ENCODE results near the gene GALNTL6.

Gene GALNTL6

GRCh38 chr4:172153719-172154118 lies 340.5 kb downstream of the GALNTL6 start:
- Mint-ChIP-seq H3K4me1 (no peaks in the 10 kb centered on the region), H3K27ac (no peak overlapping the region), H3K27me3 (no peaks in the 10 kb centered on the region), H3K4me3 (no peak overlapping the region), H3K9me3 (peaks cover 0 to 6% of the 10 kb centered on the region in 2 donors)
- ATAC-seq = no peak
- DNase-seq = no peak

GRCh38 chr4:172155838-172156345 lies 342.7 kb downstream of the GALNTL6 start:
- Mint-ChIP-seq H3K4me1 (no peaks in the 10 kb centered on the region), H3K27me3 (no peaks in the 10 kb centered on the region), H3K27ac (no peak overlapping the region), H3K4me3 (no peak overlapping the region), H3K9me3 (peaks cover 8 to 10% of the 10 kb centered on the region in 2 donors)
- ATAC-seq (no peak), DNase-seq (no peak)

GRCh38 chr4:172157946-172158345 lies 344.7 kb downstream of the GALNTL6 start:
- Mint-ChIP-seq H3K4me3 (no peak overlapping the region), H3K27me3 (no peaks in the 10 kb centered on the region), H3K4me1 (no peaks in the 10 kb centered on the region), H3K9me3 (peaks cover 10 to 12% of the 10 kb centered on the region in 2 donors), H3K27ac (no peak overlapping the region)
- DNase-seq (no peak), ATAC-seq (no peak)

- Mint-ChIP-seq H3K27me3 (no peaks in the 10 kb centered on the region), H3K4me3 (no peak overlapping the region), H3K9me3 (peaks cover 10 to 14% of the 10 kb centered on the region in 2 donors), H3K4me1 (no peaks in the 10 kb centered on the region), H3K27ac (no peak overlapping the region)
- no peak for DNase-seq
- no peak for ATAC-seq
These were observed 350.0 kb downstream of the GALNTL6 start for GRCh38 chr4:172163215-172163614.

- Mint-ChIP-seq H3K27ac (no peak overlapping the region), H3K27me3 (no peaks in the 10 kb centered on the region), H3K4me1 (no peaks in the 10 kb centered on the region), H3K9me3 (peaks cover 14 to 16% of the 10 kb centered on the region in 2 donors), H3K4me3 (no peak overlapping the region)
- DNase-seq (no peak), ATAC-seq (no peak)
These were observed 355.7 kb downstream of the GALNTL6 start for GRCh38 chr4:172168888-172169287.

- Mint-ChIP-seq H3K4me1 (no peaks in the 10 kb centered on the region), H3K27ac (no peak overlapping the region), H3K27me3 (no peaks in the 10 kb centered on the region), H3K4me3 (no peak overlapping the region), H3K9me3 (peaks cover 16 to 17% of the 10 kb centered on the region in 2 donors)
- no peak for ATAC-seq
- DNase-seq = no peak
These were observed 356.7 kb downstream of the GALNTL6 start for GRCh38 chr4:172169871-172170270.

GRCh38 chr4:172173206-172173605 lies 360.0 kb downstream of the GALNTL6 start:
- H3K27me3 Mint-ChIP-seq = no peaks in the 10 kb centered on the region
- DNase-seq (no peak), ATAC-seq (no peak)
- H3K4me3 Mint-ChIP-seq = no peak overlapping the region
- no peak overlapping the region for H3K27ac Mint-ChIP-seq
- H3K4me1 Mint-ChIP-seq = no peaks in the 10 kb centered on the region
- H3K9me3 Mint-ChIP-seq = peaks cover 16% of the 10 kb centered on the region in 2 donors

- Mint-ChIP-seq H3K4me1 (no peaks in the 10 kb centered on the region), H3K4me3 (no peak overlapping the region), H3K27me3 (no peaks in the 10 kb centered on the region), H3K27ac (no peak overlapping the region), H3K9me3 (peaks cover 4 to 16% of the 10 kb centered on the region in 2 donors)
- DNase-seq (no peak), ATAC-seq (no peak)
These were observed 364.2 kb downstream of the GALNTL6 start for GRCh38 chr4:172177382-172177781.

- H3K9me3 Mint-ChIP-seq = peaks cover 0 to 8% of the 10 kb centered on the region in 2 donors
- DNase-seq (no peak), ATAC-seq (no peak)
- H3K4me1 Mint-ChIP-seq = no peaks in the 10 kb centered on the region
- H3K27ac Mint-ChIP-seq = no peak overlapping the region
- no peak overlapping the region for H3K4me3 Mint-ChIP-seq
- H3K27me3 Mint-ChIP-seq = no peaks in the 10 kb centered on the region
These were observed 375.2 kb downstream of the GALNTL6 start for GRCh38 chr4:172188248-172188988.

- Mint-ChIP-seq H3K4me3 (no peak overlapping the region), H3K27me3 (no peaks in the 10 kb centered on the region), H3K27ac (no peak overlapping the region), H3K9me3 (peaks cover 5 to 14% of the 10 kb centered on the region in 2 donors), H3K4me1 (no peaks in the 10 kb centered on the region)
- DNase-seq = no peak
- no peak for ATAC-seq
These were observed 389.4 kb downstream of the GALNTL6 start for GRCh38 chr4:172202480-172203076.

GRCh38 chr4:172207258-172207657 lies 394.1 kb downstream of the GALNTL6 start:
- peaks cover 5 to 14% of the 10 kb centered on the region in 2 donors for H3K9me3 Mint-ChIP-seq
- no peak for ATAC-seq
- no peak overlapping the region for H3K4me3 Mint-ChIP-seq
- no peak overlapping the region for H3K27ac Mint-ChIP-seq
- no peaks in the 10 kb centered on the region for H3K4me1 Mint-ChIP-seq
- no peaks in the 10 kb centered on the region for H3K27me3 Mint-ChIP-seq
- no peak for DNase-seq

- Mint-ChIP-seq H3K9me3 (peaks cover 5 to 14% of the 10 kb centered on the region in 2 donors), H3K4me1 (no peaks in the 10 kb centered on the region), H3K27ac (no peak overlapping the region), H3K4me3 (no peak overlapping the region), H3K27me3 (no peaks in the 10 kb centered on the region)
- no peak for DNase-seq
- ATAC-seq = no peak
These were observed 394.7 kb downstream of the GALNTL6 start for GRCh38 chr4:172207886-172208285.

GRCh38 chr4:172220679-172221078 lies 407.5 kb downstream of the GALNTL6 start:
- Mint-ChIP-seq H3K27ac (no peak overlapping the region), H3K4me3 (no peak overlapping the region), H3K27me3 (no peaks in the 10 kb centered on the region), H3K9me3 (peaks cover 0 to 6% of the 10 kb centered on the region in 2 donors), H3K4me1 (no peaks in the 10 kb centered on the region)
- ATAC-seq (no peak), DNase-seq (no peak)

GRCh38 chr4:172225457-172225856 lies 412.3 kb downstream of the GALNTL6 start:
- Mint-ChIP-seq H3K27ac (no peak overlapping the region), H3K9me3 (peaks cover 4 to 8% of the 10 kb centered on the region in 2 donors), H3K4me3 (no peak overlapping the region), H3K27me3 (no peaks in the 10 kb centered on the region), H3K4me1 (no peaks in the 10 kb centered on the region)
- ATAC-seq (no peak), DNase-seq (no peak)

GRCh38 chr4:172232966-172233365 lies 419.8 kb downstream of the GALNTL6 start:
- H3K27ac Mint-ChIP-seq = no peak overlapping the region
- peaks cover 0 to 4% of the 10 kb centered on the region in 2 donors for H3K9me3 Mint-ChIP-seq
- DNase-seq = no peak
- no peaks in the 10 kb centered on the region for H3K4me1 Mint-ChIP-seq
- no peaks in the 10 kb centered on the region for H3K27me3 Mint-ChIP-seq
- no peak overlapping the region for H3K4me3 Mint-ChIP-seq
- ATAC-seq = no peak

GRCh38 chr4:172243551-172243950 lies 430.3 kb downstream of the GALNTL6 start:
- ATAC-seq (no peak), DNase-seq (no peak)
- H3K4me1 Mint-ChIP-seq = no peaks in the 10 kb centered on the region
- H3K27ac Mint-ChIP-seq = no peak overlapping the region
- H3K9me3 Mint-ChIP-seq = peaks cover 8 to 15% of the 10 kb centered on the region in 2 donors
- H3K4me3 Mint-ChIP-seq = no peak overlapping the region
- H3K27me3 Mint-ChIP-seq = no peaks in the 10 kb centered on the region
